Common myeloid progenitor, CD34-positive (primary cell): ENCODE measurements around the gene PTGES3L.
A peak's percentile ranks its signal among the peaks of the same experiment; 100 is the strongest.

Experiments
- CTCF ChIA-PET: fragments of 350-600 bp; sonication (Branson Sonifier 250); formaldehyde crosslinking; loops from one replicate; lab custom pipeline; 2021; ENCODE audit warnings: antibody characterized with exemption; lab: Charles Lee
- POLR2A ChIA-PET: fragments of 350-600 bp; sonication (Branson Sonifier 250); formaldehyde crosslinking; loops from one replicate; lab custom pipeline; 2021; ENCODE audit warnings: antibody characterized with exemption; lab: Charles Lee
- DNase-seq, 3 donors: peaks; one replicate each; pipeline versions ENCODE4 v3.0.0 to v3.0.0-alpha.2; 2013
- H3K27ac ChIP-seq, 2 experiments: 1 replicate in 1 of 2; 2 replicates in 1 of 2; pipeline ENCODE4 v1.7.0; 2013; ENCODE audit warnings: inconsistent platforms in 2 of 2, low read length in 2 of 2, mild to moderate bottlenecking in 2 of 2, low read depth in 1 of 2, moderate library complexity in 1 of 2; ENCODE audit not compliant: severe bottlenecking in 2 of 2, insufficient read depth in 1 of 2, poor library complexity in 1 of 2
- H3K27me3 ChIP-seq, 5 experiments: replicated peaks in 2 of 5; 1 replicate in 3 of 5; 2 replicates in 2 of 5; pipeline versions ENCODE4 v1.6.1 to v1.7.0; 2013; ENCODE audit warnings: low read length in 4 of 5, mild to moderate bottlenecking in 2 of 5, moderate library complexity in 2 of 5, inconsistent platforms in 1 of 5; ENCODE audit not compliant: insufficient read depth in 5 of 5, control insufficient read depth in 4 of 5
- H3K36me3 ChIP-seq, 4 experiments: 1 replicate in 2 of 4; 2 replicates in 2 of 4; pipeline versions ENCODE4 v1.6.1 to v1.7.0; 2013; ENCODE audit warnings: low read length in 3 of 4, control low read depth in 1 of 4, mild to moderate bottlenecking in 1 of 4; ENCODE audit not compliant: control insufficient read depth in 4 of 4, insufficient read depth in 4 of 4
- H3K4me1 ChIP-seq, 4 experiments: 1 replicate in 3 of 4; 2 replicates in 1 of 4; pipeline versions ENCODE4 v1.6.1 to v1.7.1; 2013; ENCODE audit warnings: low read length in 3 of 4, mild to moderate bottlenecking in 3 of 4, control low read depth in 1 of 4, inconsistent platforms in 1 of 4, moderate library complexity in 1 of 4; ENCODE audit not compliant: control insufficient read depth in 4 of 4, insufficient read depth in 4 of 4; ENCODE audit errors: control extremely low read depth in 1 of 4
- H3K4me3 ChIP-seq, 7 experiments: 1 replicate in 4 of 7; 2 replicates in 3 of 7; pipeline versions ENCODE4 v1.5.1 to v1.7.0; 2013; ENCODE audit warnings: mild to moderate bottlenecking in 7 of 7, low read length in 6 of 7, moderate library complexity in 6 of 7, inconsistent platforms in 2 of 7, low read depth in 2 of 7, control low read depth in 1 of 7; ENCODE audit not compliant: insufficient read depth in 4 of 7, control insufficient read depth in 1 of 7; ENCODE audit errors: extremely low read depth in 1 of 7
- H3K9me3 ChIP-seq, 5 experiments: 1 replicate in 4 of 5; 2 replicates in 1 of 5; pipeline versions ENCODE4 v1.6.1 to v1.7.1; 2013; ENCODE audit warnings: low read length in 4 of 5, mild to moderate bottlenecking in 2 of 5, inconsistent platforms in 1 of 5, low read depth in 1 of 5, moderate library complexity in 1 of 5; ENCODE audit not compliant: control insufficient read depth in 4 of 5, insufficient read depth in 2 of 5; ENCODE audit errors: control extremely low read depth in 1 of 5
- WGBS: methylation state at CpG from one replicate; pipeline ENCODE4 v1.1.5; 2013; ENCODE audit not compliant: insufficient coverage; 5-methylcytosine and 5-hydroxymethylcytosine counted together

PTGES3L gene

GRCh38 chr17:43019418-43019817, 39.5 kb upstream of the PTGES3L start:
- no peak overlapping the region for H3K27ac ChIP-seq
- H3K4me3 ChIP-seq: no peak overlapping the region
- ChIA-PET POLR2A (interaction anchor here (0.6 to 0.9 kb wide), 2 partner anchors 55 to 120 kb away, joined by 3 to 11 read pairs; partner anchors contain the start of gene AARSD1), CTCF (interaction anchor here (0.9 to 1.5 kb wide), 2 partner anchors 12 to 18 kb away, joined by 3 to 5 read pairs; no protein-coding TSS in a partner anchor)
- 69% methylated on average over 3 of the region's 7 CpGs for WGBS
- H3K4me1 ChIP-seq: peaks cover 5 to 51% (median 48%) of the 10 kb centered on the region in 4 experiments
- no peaks in the 10 kb centered on the region for H3K9me3 ChIP-seq
- DNase-seq: no peak
- no peaks in the 10 kb centered on the region for H3K27me3 ChIP-seq
- peaks cover 2 to 30% (median 20%) of the 10 kb centered on the region in 4 experiments for H3K36me3 ChIP-seq

GRCh38 chr17:43018932-43019331, 39.1 kb upstream of the PTGES3L start:
- Histone ChIP-seq H3K27ac (peak overlapping the region in 1 of 2 experiments; percentile 44), H3K4me1 (peaks cover 5 to 49% (median 47%) of the 10 kb centered on the region in 4 experiments), H3K9me3 (no peaks in the 10 kb centered on the region), H3K36me3 (peaks cover 2 to 35% (median 23%) of the 10 kb centered on the region in 4 experiments), H3K4me3 (no peak overlapping the region), H3K27me3 (no peaks in the 10 kb centered on the region)
- ChIA-PET POLR2A (interaction anchor here (0.6 to 1.2 kb wide), 4 partner anchors 13 to 296 kb away, joined by 3 to 11 read pairs (median 4); partner anchors contain the start of genes AARSD1 and IFI35), CTCF (interaction anchor here (0.9 to 1.5 kb wide), 3 partner anchors 12 to 196 kb away, joined by 3 to 5 read pairs (median 3); no protein-coding TSS in a partner anchor)
- no CpG with 5 or more reads among the region's 4 CpGs for WGBS
- peak in 2 of 3 donors; percentile 62 to 69 for DNase-seq

- no peaks in the 10 kb centered on the region for H3K27me3 ChIP-seq
- peak; percentile 43 to 87 (median 81) for DNase-seq
- no peak overlapping the region for H3K4me3 ChIP-seq
- peaks cover 2 to 42% (median 28%) of the 10 kb centered on the region in 4 experiments for H3K36me3 ChIP-seq
- WGBS: 76% methylated on average over 15 of the region's 19 CpGs
- no peaks in the 10 kb centered on the region for H3K9me3 ChIP-seq
- POLR2A ChIA-PET: interaction anchor here (1.1 to 1.2 kb wide), 2 partner anchors 12 to 297 kb away, joined by 3 to 4 read pairs; partner anchors contain the start of gene IFI35
- peaks cover 5 to 53% (median 44%) of the 10 kb centered on the region in 4 experiments for H3K4me1 ChIP-seq
- CTCF ChIA-PET: interaction anchor here (1.1 to 1.5 kb wide), 2 partner anchors 17 to 195 kb away, joined by 3 to 5 read pairs; no protein-coding TSS in a partner anchor
- peak overlapping the region in 1 of 2 experiments; percentile 44 for H3K27ac ChIP-seq
Observed at GRCh38 chr17:43018008-43018853, 38.4 kb upstream of the PTGES3L start.

- Histone ChIP-seq H3K9me3 (no peaks in the 10 kb centered on the region), H3K27me3 (no peaks in the 10 kb centered on the region), H3K4me1 (peaks cover 5 to 48% (median 33%) of the 10 kb centered on the region in 4 experiments), H3K4me3 (no peak overlapping the region), H3K36me3 (peaks cover 2 to 49% (median 34%) of the 10 kb centered on the region in 4 experiments), H3K27ac (no peak overlapping the region)
- POLR2A ChIA-PET: no interaction called here
- no peak for DNase-seq
- 95% methylated on average over 7 of the region's 7 CpGs for WGBS
- CTCF ChIA-PET: no interaction called here
Observed at GRCh38 chr17:43016216-43016615, 36.3 kb upstream of the PTGES3L start.

- peaks cover 2 to 49% (median 36%) of the 10 kb centered on the region in 4 experiments for H3K36me3 ChIP-seq
Observed at GRCh38 chr17:43015579-43015978, 35.7 kb upstream of the PTGES3L start.

GRCh38 chr17:43014649-43015542, 35.0 kb upstream of the PTGES3L start:
- ChIA-PET CTCF (interaction anchor here (0.6 to 1.9 kb wide), 2 partner anchors 8 to 162 kb away, joined by 3 to 5 read pairs; partner anchors contain the start of gene IFI35), POLR2A (interaction anchor here (0.6 kb wide), 1 partner anchor 111 kb away, joined by 3 read pairs; no protein-coding TSS in a partner anchor)
- no peaks in the 10 kb centered on the region for H3K9me3 ChIP-seq
- peaks cover 2 to 49% (median 36%) of the 10 kb centered on the region in 4 experiments for H3K36me3 ChIP-seq
- no peak for DNase-seq
- peaks cover 4 to 35% (median 23%) of the 10 kb centered on the region in 4 experiments for H3K4me1 ChIP-seq
- 88% methylated on average over 1 of the region's 8 CpGs for WGBS
- no peak overlapping the region for H3K27ac ChIP-seq
- H3K27me3 ChIP-seq: no peaks in the 10 kb centered on the region
- no peak overlapping the region for H3K4me3 ChIP-seq

More at GRCh38 chr17:43015579-43015978, 35.7 kb upstream of the PTGES3L start:
- WGBS: 92% methylated on average over 5 of the region's 9 CpGs
- CTCF ChIA-PET: interaction anchor here (1.9 kb wide), 1 partner anchor 9 kb away, joined by 5 read pairs; the partner anchor contains the start of gene IFI35
- POLR2A ChIA-PET: interaction anchor here (0.6 kb wide), 1 partner anchor 111 kb away, joined by 3 read pairs; no protein-coding TSS in a partner anchor
- Histone ChIP-seq H3K9me3 (no peaks in the 10 kb centered on the region), H3K4me1 (peaks cover 5 to 42% (median 29%) of the 10 kb centered on the region in 4 experiments), H3K27me3 (no peaks in the 10 kb centered on the region), H3K4me3 (no peak overlapping the region), H3K27ac (no peak overlapping the region)
- DNase-seq: no peak
